Measurements from ENCODE around the gene NINJ1.

DNA sequence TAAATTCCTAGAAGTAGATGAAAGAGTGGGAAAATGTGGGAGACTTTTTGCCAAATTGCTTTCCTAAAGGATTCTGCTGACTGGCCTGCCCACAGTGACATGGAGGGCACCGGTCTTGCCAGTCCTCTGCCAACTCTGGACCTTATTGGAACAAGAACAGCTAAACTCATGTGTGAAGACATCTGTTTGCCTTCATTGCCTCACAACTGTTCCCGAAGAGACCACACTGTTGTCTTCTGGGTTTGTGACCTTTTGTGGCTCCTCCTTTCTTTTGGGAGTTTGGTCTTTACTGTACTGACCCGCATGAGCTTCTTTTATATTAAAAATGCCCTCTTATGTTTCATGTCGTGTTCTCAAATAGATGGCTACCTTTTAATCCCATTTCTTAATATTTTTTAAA is 33.8 kb upstream of the NINJ1 start:
- no peak for TF ChIP-seq POLR2AphosphoS5 (IDR thresholded peaks at IDR 0.05; ENCODE audit: low read depth, low read length)
- TF ChIP-seq JUND (IDR thresholded peaks at IDR 0.05; ENCODE audit: low read length) = no peak
- no peak for TF ChIP-seq SP2 (IDR thresholded peaks at IDR 0.05; ENCODE audit: low read length)
- TF ChIP-seq ATF3 (IDR thresholded peaks at IDR 0.05; ENCODE audit: insufficient read depth, low read depth, low read length) = no peak

Measured in H1 (cell line).